ENCODE measurements around the gene PRELID2. TPM values are rescaled to one million over a fixed set of nuclear protein-coding genes. Genes with fewer than 3 reads are reported as not detected.
"Not testable (repeated sequence)": the region's sequence is repeated elsewhere in the genome, so short reads cannot be mapped to it uniquely, and the experiment has no call there.

The PRELID2 gene
- polyA plus RNA-seq, 1 of the 3 experiments (the other 2 are of a cell fraction) = 5.3 TPM

GRCh38 chr5:145840458-145841132, 5.5 kb upstream of the PRELID2 start:
- H3K27ac ChIP-seq (ENCODE audit: low read depth in 2 of 2, low read length in 1 of 2) = no peak overlapping the region
- H3K36me3 ChIP-seq (replicated peaks in 1 of 2; ENCODE audit: control insufficient read depth in 1 of 2, insufficient read depth in 2 of 2, low read length in 1 of 2) = no peaks in the 10 kb centered on the region
- 91% methylated on average over 3 of the region's 3 CpGs for WGBS (ENCODE audit: low lambda C conversion rate)
- no peaks in the 10 kb centered on the region for H3F3A ChIP-seq (replicated peaks; ENCODE audit: insufficient read depth)
- H3K9me3 ChIP-seq = no peaks in the 10 kb centered on the region
- no peaks in the 10 kb centered on the region for H3K27me3 ChIP-seq (ENCODE audit: insufficient read depth)
- peaks cover 0 to 5% of the 10 kb centered on the region in 2 experiments; a peak in 1 of 4 replicates for H3K4me1 ChIP-seq (ENCODE audit: control insufficient read depth in 1 of 2, insufficient read depth in 2 of 2, low read depth in 1 of 2, low read length in 1 of 2)
- no peaks in the 10 kb centered on the region for H4K20me1 ChIP-seq (ENCODE audit: insufficient read depth)
- TF ChIP-seq GABPA (IDR thresholded peaks at IDR 0.05; ENCODE audit: low read depth) (no peak), GATA2 (CRISPR knock-in tag; IDR thresholded peaks at IDR 0.05) (no peak), PBX3 (IDR thresholded peaks at IDR 0.05) (no peak), REST (IDR thresholded peaks at IDR 0.05; ENCODE audit: low read depth, low read length) (no peak), YY1 (IDR thresholded peaks at IDR 0.05; ENCODE audit: low read depth) (no peak), ELF1 (IDR thresholded peaks at IDR 0.05) (no peak), FOSL2 (IDR thresholded peaks at IDR 0.05; ENCODE audit: borderline replicate concordance, low read depth) (no peak), TEAD4 (IDR thresholded peaks at IDR 0.05; ENCODE audit: borderline replicate concordance, insufficient read depth) (no peak)
- no peaks in the 10 kb centered on the region for H3K9me2 ChIP-seq
- no peak overlapping the region for H3K4me3 ChIP-seq (ENCODE audit: low read depth in 2 of 2, low read length in 1 of 2)
- H3K9ac ChIP-seq = no peak overlapping the region
- POLR2A ChIA-PET = no interaction called here
- H3K79me2 ChIP-seq (ENCODE audit: insufficient read depth) = no peaks in the 10 kb centered on the region
- CTCF ChIA-PET = interaction anchor here (0.7 to 3.3 kb wide), 2 partner anchors 15 to 1353 kb away, joined by 3 to 14 read pairs; no protein-coding TSS in a partner anchor
- no peak overlapping the region for H3K4me2 ChIP-seq
- H2AFZ ChIP-seq (ENCODE audit: low read depth) = no peak overlapping the region
- DNase-seq = no peak

- no peak overlapping the region for H3K27ac ChIP-seq (ENCODE audit: low read depth in 2 of 2, low read length in 1 of 2)
- TF ChIP-seq MXI1 (IDR thresholded peaks at IDR 0.05; ENCODE audit: low read depth, low read length) (no peak), RFX5 (IDR thresholded peaks at IDR 0.05; ENCODE audit: low read length) (no peak), REST (IDR thresholded peaks at IDR 0.05; ENCODE audit: low read depth, low read length) (no peak)
- H3K9ac ChIP-seq = no peak overlapping the region
- no peaks in the 10 kb centered on the region for H3K36me3 ChIP-seq (replicated peaks in 1 of 2; ENCODE audit: control insufficient read depth in 1 of 2, insufficient read depth in 2 of 2, low read length in 1 of 2)
- CTCF ChIA-PET = interaction anchor here (0.6 to 1.1 kb wide), 2 partner anchors 50 to 248 kb away, joined by 3 read pairs; no protein-coding TSS in a partner anchor
- H2AFZ ChIP-seq (ENCODE audit: low read depth) = no peak overlapping the region
- no peaks in the 10 kb centered on the region for H4K20me1 ChIP-seq (ENCODE audit: insufficient read depth)
- no peak overlapping the region for H3K4me3 ChIP-seq (ENCODE audit: low read depth in 2 of 2, low read length in 1 of 2)
- H3K27me3 ChIP-seq (ENCODE audit: insufficient read depth) = no peaks in the 10 kb centered on the region
- no peaks in the 10 kb centered on the region for H3K9me3 ChIP-seq
- H3K4me1 ChIP-seq (ENCODE audit: control insufficient read depth in 1 of 2, insufficient read depth in 2 of 2, low read depth in 1 of 2, low read length in 1 of 2) = peaks cover 4 to 12% of the 10 kb centered on the region in 2 experiments; a peak in 2 of 4 replicates
- POLR2A ChIA-PET = no interaction called here
- no peaks in the 10 kb centered on the region for H3K9me2 ChIP-seq
- peaks cover 3% of the 10 kb centered on the region for H3F3A ChIP-seq (replicated peaks; ENCODE audit: insufficient read depth)
- H3K79me2 ChIP-seq (ENCODE audit: insufficient read depth) = peaks cover 6% of the 10 kb centered on the region; the same call in 1 of the 2 replicates
- WGBS (ENCODE audit: low lambda C conversion rate) = 75% methylated on average over 6 of the region's 6 CpGs
- no peak for DNase-seq
- H3K4me2 ChIP-seq = no peak overlapping the region
These were observed 3.1 kb upstream of the PRELID2 start for GRCh38 chr5:145838276-145838675.

GRCh38 chr5:145836241-145836640, 1.1 kb upstream of the PRELID2 start:
- not testable (repeated sequence) for H3K4me3 ChIP-seq (ENCODE audit: low read depth in 2 of 2, low read length in 1 of 2); H3K9me3 ChIP-seq; DNase-seq; H3F3A ChIP-seq (replicated peaks; ENCODE audit: insufficient read depth); H3K9ac ChIP-seq; H2AFZ ChIP-seq (ENCODE audit: low read depth); H3K36me3 ChIP-seq (replicated peaks in 1 of 2; ENCODE audit: control insufficient read depth in 1 of 2, insufficient read depth in 2 of 2, low read length in 1 of 2); H3K27ac ChIP-seq (ENCODE audit: low read depth in 2 of 2, low read length in 1 of 2); H3K79me2 ChIP-seq (ENCODE audit: insufficient read depth); H3K4me2 ChIP-seq; H3K27me3 ChIP-seq (ENCODE audit: insufficient read depth); H3K9me2 ChIP-seq; H4K20me1 ChIP-seq (ENCODE audit: insufficient read depth)
- over 99% methylated on average over 13 of the region's 13 CpGs for WGBS (ENCODE audit: low lambda C conversion rate)
- ChIA-PET POLR2A (interaction anchor here (0.6 to 2.1 kb wide), 2 partner anchors 10 to 13 kb away, joined by 3 to 4 read pairs; no protein-coding TSS in a partner anchor), CTCF (interaction anchor here (0.6 to 1.1 kb wide), 4 partner anchors 11 to 1184 kb away, joined by 3 to 5 read pairs (median 3); no protein-coding TSS in a partner anchor)
- peaks cover 9 to 12% of the 10 kb centered on the region in 2 experiments; a peak in 2 of 4 replicates for H3K4me1 ChIP-seq (ENCODE audit: control insufficient read depth in 1 of 2, insufficient read depth in 2 of 2, low read depth in 1 of 2, low read length in 1 of 2)

All from SK-N-SH (cell line).